AG04450 (cell line): ENCODE data around the gene XYLT1. TPM values are rescaled to one million over a fixed set of nuclear protein-coding genes. Genes with fewer than 3 reads are reported as not detected.

Experiments
- CTCF ChIA-PET: fragments of 300-600, 350-600 bp; formaldehyde crosslinking; extraction: SDS; loops from one replicate; lab custom pipeline; 2022; ENCODE audit warnings: antibody characterized with exemption, inconsistent platforms; lab: Charles Lee
- POLR2A ChIA-PET: fragments of 350-600 bp; formaldehyde crosslinking; extraction: SDS; loops from one replicate; lab custom pipeline; 2021; ENCODE audit warnings: antibody characterized with exemption, inconsistent platforms; lab: Yijun Ruan, JAX
- DNase-seq: peaks from one replicate; pipeline ENCODE4 v3.0.0-alpha.2; 2011; ENCODE audit warnings: low read depth, low spot score
- H3K27ac ChIP-seq: one replicate; pipeline ENCODE4 v1.5.1; 2012; ENCODE audit warnings: low read depth, low read length, control low read depth
- H3K27me3 ChIP-seq: one replicate; pipeline ENCODE4 v1.6.0; 2012; ENCODE audit warnings: low read length; ENCODE audit not compliant: control insufficient read depth, insufficient read depth
- H3K4me3 ChIP-seq: 2 replicates; pipeline ENCODE4 v1.5.1; 2011; ENCODE audit warnings: mild to moderate bottlenecking, low read depth, low read length, control low read depth
- H3K9me3 ChIP-seq: 2 replicates; pipeline ENCODE4 v1.5.1; 2012; ENCODE audit warnings: low read length; ENCODE audit not compliant: control insufficient read depth, insufficient read depth
- CTCF ChIP-seq: IDR thresholded peaks from 2 replicates; pipeline ENCODE4 v1.5.1; 2011; ENCODE audit warnings: low read depth, low read length, control low read depth, inconsistent platforms
- polyA plus RNA-seq: library from polyadenylated mRNA; depleted of rRNA; stranded (reverse); fragments of >200 nt; gene quantifications from 2 replicates; pipeline ENCODE4 v1.2.3, GENCODE V29; 2011

XYLT1 gene
- polyA plus RNA-seq, 1 experiment: 6.7 TPM

DNA sequence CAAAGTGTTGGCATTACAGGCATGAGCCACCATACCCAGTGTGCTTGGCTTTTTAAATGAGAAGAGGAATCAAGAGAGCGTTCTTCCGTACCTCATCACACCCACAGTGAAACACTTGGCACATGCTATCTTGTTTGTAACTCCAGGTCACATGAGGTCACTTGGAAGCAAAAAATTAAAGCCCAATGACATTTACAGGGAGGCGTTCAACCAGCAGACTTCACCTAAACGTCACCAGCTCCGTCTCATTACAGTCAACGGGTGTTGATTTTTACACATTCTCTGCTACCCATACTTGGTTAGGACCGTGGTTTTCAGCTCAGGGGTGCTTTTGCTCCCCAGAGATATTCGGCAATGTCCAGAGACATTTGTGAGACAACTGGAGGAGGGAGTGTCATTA lies 127.0 kb downstream of the XYLT1 start:
- ChIA-PET CTCF (interaction anchor here (0.9 kb wide), 1 partner anchor 213 kb away, joined by 4 read pairs; no protein-coding TSS in a partner anchor), POLR2A (no interaction called here)
- H3K4me3 ChIP-seq: no peak overlapping the region
- no peaks in the 10 kb centered on the region for H3K27me3 ChIP-seq
- no peak for TF ChIP-seq CTCF
- DNase-seq: no peak
- no peaks in the 10 kb centered on the region for H3K9me3 ChIP-seq
- no peak overlapping the region for H3K27ac ChIP-seq

DNA sequence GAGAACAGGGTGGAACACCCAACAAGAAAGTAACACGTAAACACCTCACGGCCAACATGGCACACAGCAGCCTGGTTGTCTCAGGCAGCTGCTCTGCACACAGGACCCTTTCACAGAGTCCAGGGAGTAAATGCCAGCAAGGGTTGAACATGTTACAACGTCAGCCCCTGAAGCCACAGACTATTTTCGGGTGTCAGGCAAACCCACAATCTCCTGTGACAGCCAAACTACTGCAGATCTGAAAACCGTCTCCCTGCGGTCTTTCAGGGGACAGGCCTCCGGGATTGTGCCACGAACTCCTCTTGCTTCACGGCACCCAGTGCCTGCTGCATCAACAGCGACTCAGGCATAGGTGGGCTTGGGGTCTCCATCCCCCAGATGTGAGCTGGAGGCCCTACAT lies 127.7 kb downstream of the XYLT1 start:
- no peaks in the 10 kb centered on the region for H3K27me3 ChIP-seq
- no peaks in the 10 kb centered on the region for H3K9me3 ChIP-seq
- H3K4me3 ChIP-seq: no peak overlapping the region
- TF ChIP-seq CTCF: no peak
- DNase-seq: no peak
- ChIA-PET POLR2A (no interaction called here), CTCF (interaction anchor here (0.9 kb wide), 1 partner anchor 214 kb away, joined by 4 read pairs; no protein-coding TSS in a partner anchor)
- no peak overlapping the region for H3K27ac ChIP-seq

- Histone ChIP-seq H3K27ac (no peak overlapping the region), H3K9me3 (no peaks in the 10 kb centered on the region), H3K4me3 (no peak overlapping the region), H3K27me3 (no peaks in the 10 kb centered on the region)
- no peak for DNase-seq
- POLR2A ChIA-PET: no interaction called here
- CTCF ChIA-PET: no interaction called here
- TF ChIP-seq CTCF: no peak
These were observed 128.7 kb downstream of the XYLT1 start for GRCh38 chr16:17342031-17342430.

DNA sequence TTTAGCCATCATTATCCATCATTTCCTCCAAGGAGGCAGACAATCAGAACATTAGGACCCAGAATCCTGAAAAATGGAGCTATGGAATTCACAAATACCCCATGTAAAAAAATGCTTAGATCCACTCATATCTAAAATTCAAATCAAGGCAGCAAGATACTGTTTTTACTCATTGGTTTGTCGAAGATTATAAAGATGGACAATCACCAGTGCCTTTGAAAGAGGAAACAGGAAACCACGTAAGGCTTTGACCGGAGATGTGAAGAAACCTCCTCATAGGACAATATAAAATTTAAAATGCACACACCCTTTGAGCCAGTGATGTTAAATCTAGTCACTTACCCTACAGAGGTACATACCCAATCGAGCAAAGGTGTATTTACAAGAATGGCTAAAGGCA lies 130.0 kb downstream of the XYLT1 start:
- POLR2A ChIA-PET: no interaction called here
- CTCF ChIA-PET: no interaction called here
- TF ChIP-seq CTCF: no peak

DNA sequence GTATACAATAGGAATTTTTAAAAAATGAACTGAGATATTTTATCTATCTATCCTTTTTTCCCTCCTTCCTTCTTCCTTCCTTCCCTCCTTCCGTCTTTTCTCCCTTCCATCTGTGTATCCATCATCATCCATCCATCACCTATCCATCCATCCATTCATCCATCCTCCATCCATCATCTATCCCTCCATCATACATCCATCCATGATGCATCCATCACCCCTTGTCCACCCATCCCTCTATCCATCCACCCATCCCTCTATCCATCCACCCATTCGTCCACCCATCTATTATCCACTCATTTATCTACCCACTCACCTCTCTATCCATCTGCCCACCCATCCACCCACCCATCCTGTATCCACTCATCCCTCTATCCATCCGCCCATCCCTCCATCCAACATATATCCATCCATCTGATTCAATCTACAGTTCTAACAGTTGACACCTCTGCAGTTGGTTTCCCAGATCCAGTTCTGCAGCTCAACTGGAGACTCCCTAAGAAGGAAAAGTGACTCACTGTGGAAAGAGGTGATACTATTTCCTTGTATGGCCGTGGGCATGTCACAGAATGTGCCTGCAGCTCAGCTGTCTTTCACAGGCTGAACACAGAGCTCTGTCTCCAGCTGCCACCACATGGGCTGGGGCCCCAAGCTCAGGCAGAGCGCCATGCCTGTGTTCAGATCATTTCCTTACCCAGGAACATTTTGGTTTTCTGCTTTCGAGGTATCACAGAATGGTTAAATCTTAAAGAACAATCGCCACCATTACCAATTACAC lies 130.8 kb downstream of the XYLT1 start:
- Histone ChIP-seq H3K9me3 (no peaks in the 10 kb centered on the region), H3K4me3 (no peak overlapping the region), H3K27ac (no peak overlapping the region), H3K27me3 (no peaks in the 10 kb centered on the region)
- CTCF ChIA-PET: no interaction called here
- no peak for TF ChIP-seq CTCF
- DNase-seq: no peak
- POLR2A ChIA-PET: no interaction called here

More for the DNA sequence above, 130.0 kb downstream of the XYLT1 start:
- Histone ChIP-seq H3K4me3 (no peak overlapping the region), H3K9me3 (no peaks in the 10 kb centered on the region), H3K27me3 (no peaks in the 10 kb centered on the region), H3K27ac (no peak overlapping the region)
- no peak for DNase-seq
